ENCODE data around the gene SNX12. TPM values are rescaled to one million over a fixed set of nuclear protein-coding genes. Genes with fewer than 3 reads are reported as not detected.

Gene SNX12
- polyA plus RNA-seq (ENCODE audit: insufficient read length), result 48.6 TPM

- peak; percentile 71 for DNase-seq (ENCODE audit: low read depth)
These were observed at the start of gene SNX12 for GRCh38 chrX:71068044-71068918. Gene SNX12, minus strand, starts transcription at chrX:71068334. Its CDS starts 28 bp downstream, at chrX:71068306.

GRCh38 chrX:71117358-71117757 is 49.2 kb upstream of the SNX12 start:
- DNase-seq (ENCODE audit: low read depth), result no peak

- DNase-seq (ENCODE audit: low read depth), result no peak
These were observed 43.8 kb upstream of the SNX12 start for GRCh38 chrX:71111921-71112431.

- no peak for DNase-seq (ENCODE audit: low read depth)
These were observed 43.2 kb upstream of the SNX12 start, which contains the start of gene IL2RG for GRCh38 chrX:71111141-71111843. Gene IL2RG, minus strand, starts transcription at chrX:71111577. Its CDS starts 38 bp downstream, at chrX:71111539.

GRCh38 chrX:71109051-71109450 is 40.9 kb upstream of the SNX12 start:
- DNase-seq (ENCODE audit: low read depth), result no peak

- DNase-seq (ENCODE audit: low read depth), result no peak
These were observed 39.7 kb upstream of the SNX12 start for GRCh38 chrX:71107762-71108360.

- no peak for DNase-seq (ENCODE audit: low read depth)
These were observed 39.1 kb upstream of the SNX12 start for GRCh38 chrX:71107245-71107644.

- no peak for DNase-seq (ENCODE audit: low read depth)
These were observed 38.3 kb upstream of the SNX12 start, which contains the start of gene CXorf65 for GRCh38 chrX:71106427-71106826. Gene CXorf65, minus strand, starts transcription at chrX:71106740. Its CDS starts 184 bp downstream, at chrX:71106556.

GRCh38 chrX:71105628-71106027 is 37.5 kb upstream of the SNX12 start:
- DNase-seq (ENCODE audit: low read depth), result no peak

- DNase-seq (ENCODE audit: low read depth), result no peak
These were observed 35.2 kb upstream of the SNX12 start for GRCh38 chrX:71103110-71103983.

- DNase-seq (ENCODE audit: low read depth), result no peak
These were observed 34.2 kb upstream of the SNX12 start for GRCh38 chrX:71102292-71102691.

- no peak for DNase-seq (ENCODE audit: low read depth)
These were observed 32.7 kb upstream of the SNX12 start for GRCh38 chrX:71100581-71101505.

GRCh38 chrX:71099736-71100135 is 31.6 kb upstream of the SNX12 start:
- no peak for DNase-seq (ENCODE audit: low read depth)

GRCh38 chrX:71098951-71099506 is 30.9 kb upstream of the SNX12 start:
- DNase-seq (ENCODE audit: low read depth), result no peak

- DNase-seq (ENCODE audit: low read depth), result no peak
These were observed 30.2 kb upstream of the SNX12 start for GRCh38 chrX:71098302-71098701.

- no peak for DNase-seq (ENCODE audit: low read depth)
These were observed 28.6 kb upstream of the SNX12 start for GRCh38 chrX:71096760-71097032.

GRCh38 chrX:71095981-71096759 is 28.0 kb upstream of the SNX12 start:
- no peak for DNase-seq (ENCODE audit: low read depth)

GRCh38 chrX:71095555-71095980 is 27.4 kb upstream of the SNX12 start, which contains the start of gene FOXO4:
Gene FOXO4, plus strand, starts transcription at chrX:71095851. Its CDS starts 678 bp downstream, at chrX:71096529.
- peak; percentile 69 for DNase-seq (ENCODE audit: low read depth)

GRCh38 chrX:71095033-71095432 is 26.9 kb upstream of the SNX12 start:
- no peak for DNase-seq (ENCODE audit: low read depth)

Data from forelimb muscle (tissue), 1 donor.